Stimulated activated CD4-positive, alpha-beta T cell treated with anti-CD3 and anti-CD28 coated beads, TNF-alpha, amount 100 ng/mL, for 1 hour (primary cell): ENCODE data around the gene MROH8.
"Not testable (repeated sequence)": the region's sequence is repeated elsewhere in the genome, so short reads cannot be mapped to it uniquely, and the experiment has no call there.

ENCODE experiments used
- DNase-seq, 3 donors: peaks; one replicate each; pipeline ENCODE4 v3.0.0-alpha.2; 2020; ENCODE audit warnings: low read depth in 3 of 3, low spot score in 1 of 3

Gene MROH8

GRCh38 chr20:37155987-37156386 lies 23.4 kb downstream of the MROH8 start:
- DNase-seq, result no peak

- DNase-seq, result no peak
These were observed 24.6 kb downstream of the MROH8 start for GRCh38 chr20:37154684-37155298.

GRCh38 chr20:37152284-37152683 lies 27.1 kb downstream of the MROH8 start:
- no peak for DNase-seq

- DNase-seq, result no peak
These were observed 27.8 kb downstream of the MROH8 start for GRCh38 chr20:37151529-37151928.

- not testable (repeated sequence) for DNase-seq
These were observed 28.5 kb downstream of the MROH8 start for GRCh38 chr20:37150864-37151263.

GRCh38 chr20:37147250-37147649 lies 32.1 kb downstream of the MROH8 start:
- no peak for DNase-seq

- DNase-seq, result no peak
These were observed 34.4 kb downstream of the MROH8 start for GRCh38 chr20:37144856-37145404.

- no peak for DNase-seq
These were observed 36.6 kb downstream of the MROH8 start for GRCh38 chr20:37142708-37143107.

- no peak for DNase-seq
These were observed 41.8 kb downstream of the MROH8 start for GRCh38 chr20:37137547-37137946.

GRCh38 chr20:37133952-37134351 lies 45.4 kb downstream of the MROH8 start:
- DNase-seq, result no peak

GRCh38 chr20:37131486-37131885 lies 47.9 kb downstream of the MROH8 start:
- no peak for DNase-seq

- no peak for DNase-seq
These were observed 50.5 kb downstream of the MROH8 start for GRCh38 chr20:37128803-37129202.

GRCh38 chr20:37126290-37126689 lies 53.1 kb downstream of the MROH8 start:
- DNase-seq, result not testable (repeated sequence)

- no peak for DNase-seq
These were observed 55.9 kb downstream of the MROH8 start for GRCh38 chr20:37123441-37123840.

- no peak for DNase-seq
These were observed 58.9 kb downstream of the MROH8 start for GRCh38 chr20:37120497-37120896.

- no peak for DNase-seq
These were observed 59.9 kb downstream of the MROH8 start for GRCh38 chr20:37119356-37120036.

GRCh38 chr20:37114012-37114411 lies 65.3 kb downstream of the MROH8 start:
- DNase-seq, result no peak

GRCh38 chr20:37111926-37112455 lies 67.4 kb downstream of the MROH8 start:
- no peak for DNase-seq

GRCh38 chr20:37108676-37109075 lies 70.7 kb downstream of the MROH8 start:
- no peak for DNase-seq

GRCh38 chr20:37102571-37102970 lies 76.8 kb downstream of the MROH8 start:
- DNase-seq, result no peak

GRCh38 chr20:37096415-37097041 lies 82.8 kb downstream of the MROH8 start:
- no peak for DNase-seq
